ENCODE measurements around the gene SLC7A5.

- TF ChIP-seq CTCF (IDR thresholded peaks at IDR 0.05), result no peak
- no peak for TF ChIP-seq POLR2AphosphoS5 (IDR thresholded peaks at IDR 0.05)
- no peak for TF ChIP-seq EP300 (IDR thresholded peaks at IDR 0.05)
These were observed 49.0 kb upstream of the SLC7A5 start for GRCh38 chr16:87918338-87918737.
